ENCODE data around the gene CMIP.

The CMIP gene

DNA sequence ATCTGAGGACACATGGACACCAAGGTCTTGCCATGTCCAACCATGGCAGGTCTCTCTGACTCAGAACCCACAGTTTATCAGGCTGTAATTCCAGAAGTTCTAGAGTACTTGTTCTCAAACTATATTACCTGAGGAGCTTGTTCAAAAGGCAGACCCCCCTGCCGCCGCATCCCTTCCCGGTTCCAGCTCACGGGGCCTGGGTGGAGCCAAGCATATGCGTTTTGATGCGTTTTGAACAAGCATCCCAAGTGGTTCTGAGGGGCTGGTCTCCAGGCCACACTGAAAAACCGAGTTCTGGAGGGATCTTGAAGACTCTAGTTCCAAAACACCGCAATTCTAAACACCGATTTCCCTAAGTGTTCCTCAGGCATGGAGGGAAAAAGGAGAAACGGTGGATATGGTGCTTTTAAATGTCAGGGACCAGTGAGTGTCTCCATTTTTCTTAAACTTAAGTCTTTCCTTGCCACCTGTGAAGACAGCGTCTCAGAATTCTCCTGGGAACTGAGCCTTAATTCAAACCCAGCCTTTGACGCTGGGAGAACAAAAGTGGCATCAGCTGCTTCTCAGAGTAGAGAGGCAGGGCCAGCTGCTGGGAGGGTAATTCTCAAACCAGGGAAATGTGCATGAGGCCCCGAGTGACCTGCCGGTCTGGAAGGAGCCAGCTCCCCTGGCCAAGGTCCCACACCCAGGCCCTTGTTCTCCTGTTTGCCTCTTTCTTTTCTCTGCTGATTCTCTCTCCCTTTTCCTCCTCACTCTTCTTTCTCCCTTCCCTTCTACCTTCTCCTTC lies 250.1 kb downstream of the CMIP start:
- DNase-seq = no peak

GRCh38 chr16:81695321-81696165 lies 250.9 kb downstream of the CMIP start:
- DNase-seq = no peak

- no peak for DNase-seq
Measured at GRCh38 chr16:81696166-81696960, 251.8 kb downstream of the CMIP start.

DNA sequence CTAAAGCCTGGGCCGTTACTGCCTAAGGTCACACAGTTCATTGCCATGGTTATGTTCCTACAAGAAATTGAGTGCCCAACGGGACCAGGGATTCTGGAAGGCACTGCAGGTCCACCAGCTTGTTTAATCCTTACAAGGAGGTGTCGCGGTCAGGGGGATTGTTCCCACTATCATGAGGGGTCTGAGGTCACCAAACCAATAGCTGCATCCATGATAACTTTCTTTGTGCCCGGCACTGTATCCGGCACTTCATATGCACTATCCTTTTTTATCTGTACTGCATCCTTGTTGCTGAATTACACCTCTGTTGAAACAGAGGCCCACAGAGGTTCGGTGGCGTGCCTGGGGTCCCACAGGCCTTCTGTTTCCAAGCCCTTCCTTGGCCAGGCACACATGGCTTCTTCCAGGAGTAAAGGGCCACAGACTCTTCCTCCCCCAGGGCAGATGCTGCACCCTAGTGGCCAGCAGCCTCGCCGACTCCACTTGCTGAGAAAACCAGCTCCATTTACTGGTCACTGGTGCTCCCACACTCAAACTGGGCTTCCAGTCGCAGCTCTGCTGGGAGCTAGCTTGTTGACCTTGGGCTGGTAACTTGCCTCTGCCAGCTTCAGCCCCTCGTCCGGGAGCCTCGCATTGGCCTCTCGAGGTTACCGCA lies 252.5 kb downstream of the CMIP start:
- peak; percentile 33 for DNase-seq

GRCh38 chr16:81697616-81698309 lies 253.2 kb downstream of the CMIP start:
- no peak for DNase-seq

- no peak for DNase-seq
Measured at GRCh38 chr16:81698310-81698641, 253.7 kb downstream of the CMIP start.

GRCh38 chr16:81699596-81699995 lies 255.0 kb downstream of the CMIP start:
- no peak for DNase-seq

- DNase-seq = no peak
Measured at GRCh38 chr16:81700071-81700779, 255.6 kb downstream of the CMIP start.

- no peak for DNase-seq
Measured at GRCh38 chr16:81700780-81701165, 256.2 kb downstream of the CMIP start.

DNA sequence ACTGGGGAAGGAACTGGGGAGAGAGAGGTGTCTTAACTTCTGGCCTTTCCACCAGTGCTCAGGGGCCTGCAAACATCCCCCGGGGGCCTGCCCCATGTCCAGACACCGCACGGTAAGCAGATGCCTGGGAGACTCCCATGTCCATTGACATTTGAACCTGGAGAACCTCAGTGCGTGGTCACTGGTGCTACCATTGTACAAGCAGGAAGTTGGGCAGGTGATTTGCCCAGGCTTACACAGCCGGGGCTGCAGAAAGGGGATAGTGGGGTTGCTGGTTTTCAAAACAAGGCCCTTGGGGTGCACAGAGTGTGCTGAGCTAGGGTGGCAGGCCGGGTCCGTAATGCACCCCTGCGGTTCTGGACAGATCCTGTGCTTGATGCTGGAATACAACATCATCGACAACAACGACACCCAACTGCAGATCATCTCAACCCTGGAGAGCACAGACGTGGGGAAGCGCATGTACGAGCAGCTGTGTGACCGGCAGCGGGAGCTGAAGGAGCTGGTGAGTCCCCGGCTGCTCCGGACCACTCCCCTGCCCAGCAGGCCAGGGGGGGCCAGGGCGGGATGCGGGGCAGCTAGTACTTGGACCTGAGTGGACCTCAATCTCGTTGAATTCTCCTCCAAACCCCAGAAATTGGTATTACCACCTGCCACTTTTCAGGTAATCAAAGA lies 256.8 kb downstream of the CMIP start:
- no peak for DNase-seq

- DNase-seq = no peak
Measured at GRCh38 chr16:81702506-81702905, 257.9 kb downstream of the CMIP start.

GRCh38 chr16:81703177-81704155 lies 258.9 kb downstream of the CMIP start:
- DNase-seq = no peak

DNA sequence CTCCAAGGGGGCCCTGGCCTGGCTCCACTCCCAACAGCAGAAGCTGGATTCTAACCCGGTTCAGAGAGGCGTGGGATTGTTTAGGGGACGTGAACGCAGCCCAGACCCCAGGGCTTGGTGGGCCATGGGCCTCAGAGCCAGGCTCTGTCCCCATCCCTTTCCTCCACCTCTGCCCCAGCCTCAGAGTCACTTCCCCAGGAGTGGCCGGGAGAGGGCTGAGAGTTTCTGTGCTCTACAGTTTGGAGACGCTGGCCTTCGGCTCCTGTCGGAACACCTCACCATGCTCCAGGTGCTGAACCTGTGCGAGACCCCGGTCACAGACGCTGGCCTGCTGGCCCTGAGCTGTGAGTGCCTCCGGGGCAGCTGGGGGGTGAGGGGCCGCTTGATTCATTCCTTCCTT lies 260.7 kb downstream of the CMIP start:
- DNase-seq = no peak

GRCh38 chr16:81706327-81707295 lies 262.0 kb downstream of the CMIP start:
- no peak for DNase-seq

DNA sequence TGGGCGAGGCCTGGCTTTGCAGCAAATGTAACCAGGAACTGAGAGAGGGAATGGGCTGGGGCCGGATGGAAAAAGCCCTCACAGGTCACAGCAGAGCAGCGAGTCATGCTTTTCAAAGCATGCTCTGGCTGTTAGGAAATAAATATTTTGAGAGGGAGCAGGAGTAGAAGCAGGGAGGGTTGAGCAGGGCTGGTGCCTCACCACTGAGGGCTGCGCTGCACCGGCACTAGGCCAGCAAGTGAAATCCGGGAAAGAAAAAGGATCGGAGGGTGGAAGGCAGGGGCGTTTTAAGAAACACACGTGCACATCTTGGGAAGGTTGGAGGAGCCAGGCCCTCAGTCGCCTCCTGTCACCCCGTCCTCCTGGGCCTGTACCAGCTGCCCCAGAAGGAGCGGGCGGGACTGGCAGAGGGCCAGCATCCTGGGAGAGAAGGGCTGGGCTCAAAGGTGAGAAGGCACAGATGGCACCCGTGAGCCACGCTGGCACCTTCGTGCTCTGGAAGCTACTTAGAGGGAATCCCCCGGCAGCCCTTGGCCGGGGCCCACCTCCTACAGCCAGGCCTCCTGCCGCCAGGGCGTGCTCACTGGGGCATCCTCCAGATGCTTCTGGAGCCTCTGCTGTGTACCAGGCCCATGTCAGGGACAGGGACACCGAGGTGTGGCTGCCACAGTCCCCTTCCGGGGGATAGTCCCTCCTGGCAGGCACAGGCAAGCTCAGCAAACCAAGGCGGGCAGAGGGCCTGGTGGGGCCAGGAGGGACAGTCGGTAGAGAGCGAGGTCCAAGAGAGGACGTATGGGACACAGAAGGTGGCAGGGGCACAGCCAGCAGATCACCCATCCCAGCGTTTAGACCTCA lies 263.0 kb downstream of the CMIP start:
- no peak for DNase-seq

DNA sequence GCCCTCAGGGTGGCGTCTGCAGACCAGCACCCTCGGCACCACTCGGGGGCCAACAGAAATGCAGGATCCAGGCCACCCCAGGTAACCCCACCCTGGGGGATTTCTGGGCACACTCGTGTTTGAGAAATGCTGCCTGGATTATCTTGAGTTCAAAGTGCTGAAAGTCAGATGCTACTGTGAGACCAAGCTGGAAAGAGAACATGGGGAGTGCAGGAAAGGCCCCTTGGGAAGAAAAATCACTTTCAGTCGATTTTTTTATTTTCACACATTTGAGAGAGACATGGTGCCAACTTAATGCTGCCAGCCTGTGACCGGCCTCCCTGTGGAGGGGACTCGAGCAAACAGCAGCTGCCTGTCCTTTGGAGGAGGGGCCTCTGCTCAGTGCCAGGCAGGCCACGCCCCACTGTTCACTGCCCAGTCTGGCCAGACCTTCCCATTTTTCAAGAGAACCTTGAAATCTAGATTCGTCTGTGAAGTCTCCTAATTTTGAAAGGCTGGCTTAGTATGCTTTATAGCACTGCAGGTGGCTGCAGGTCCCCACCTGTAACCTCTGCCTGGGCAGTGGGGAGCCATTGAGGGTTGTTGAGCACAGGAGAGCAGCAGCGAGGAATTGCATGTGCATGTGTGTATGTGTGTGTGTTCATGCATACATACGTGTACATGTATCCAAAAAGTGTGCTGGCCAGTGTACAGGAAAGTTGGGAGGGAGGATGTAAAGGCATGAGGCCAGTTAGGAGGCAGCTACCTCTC lies 263.8 kb downstream of the CMIP start:
- DNase-seq = no peak
